Daoy (cell line): ENCODE data around the gene MAP4K3. TPM values are rescaled to one million over a fixed set of nuclear protein-coding genes. Genes with fewer than 3 reads are reported as not detected.

Source experiments
- total RNA-seq: library from RNA; depleted of rRNA; stranded (reverse); fragments of >200 nt; shearing (Covaris generic); gene quantifications from 2 replicates; pipeline ENCODE4 v1.2.3, GENCODE V29; 2014; rRNA removed

MAP4K3 gene
- total RNA-seq, 1 experiment from 2014 or later: 42.5 TPM

Other genes with a start within 250 kb of the MAP4K3 start
- 0.63 TPM in 1 of 2 replicates, not detected in the other for gene CDKL4, start 193.3 kb downstream of the MAP4K3 start, total RNA-seq
- 1.3 and 1.4 TPM in 2 replicates for gene TMEM178A, start 228.6 kb upstream of the MAP4K3 start, total RNA-seq